HEK293 (cell line): ENCODE results near the gene CASS4.

Source experiments
- GLI4 ChIP-seq: fragments of 450-650 bp; formaldehyde crosslinking; IDR thresholded peaks from 2 replicates; pipeline ENCODE4 v1.5.1; 2016; ENCODE audit warnings: missing biosample characterization, missing genetic modification characterization
- GLIS2 ChIP-seq: fragments of 450-650 bp; formaldehyde crosslinking; IDR thresholded peaks from 2 replicates; pipeline ENCODE4 v1.5.1; 2016; ENCODE audit warnings: missing biosample characterization, missing genetic modification characterization
- ZBTB7A ChIP-seq: fragments of 450-650 bp; formaldehyde crosslinking; IDR thresholded peaks from 2 replicates; pipeline ENCODE4 v1.5.1; 2016; ENCODE audit warnings: low read depth, missing biosample characterization, missing genetic modification characterization
- ZBTB8A ChIP-seq: fragments of 450-650 bp; formaldehyde crosslinking; IDR thresholded peaks from 2 replicates; pipeline ENCODE4 v1.5.1; 2016; ENCODE audit warnings: missing biosample characterization, missing genetic modification characterization

- no peak for TF ChIP-seq GLIS2 (tag by site-specific recombination)
- TF ChIP-seq GLI4 (tag by site-specific recombination), result no peak
- TF ChIP-seq ZBTB8A (tag by site-specific recombination), result no peak
- TF ChIP-seq ZBTB7A, result no peak
These were observed 41.3 kb downstream of the CASS4 start for GRCh38 chr20:56453352-56453751.
